ENCODE measurements around the gene TRPM3.

The TRPM3 gene

DNA sequence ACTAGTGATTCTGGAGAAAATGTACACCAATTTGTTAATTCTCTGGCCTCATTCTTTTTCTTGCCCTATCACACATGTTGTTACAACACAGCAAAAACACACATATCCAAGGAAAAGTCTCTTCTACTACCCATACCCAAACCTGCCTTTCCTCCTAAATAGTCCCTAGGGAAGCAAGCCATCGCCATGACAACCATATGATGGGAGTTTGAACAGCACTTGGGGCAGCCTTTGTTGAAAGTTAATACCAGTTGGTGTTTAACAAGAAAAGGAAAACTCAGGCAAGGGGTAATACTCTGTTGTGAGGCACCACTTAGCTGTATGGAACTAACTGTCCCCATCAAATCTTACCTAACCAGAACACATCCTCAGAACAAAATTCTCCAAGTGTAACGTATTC, 1.7 kb downstream of the TRPM3 start:
- Mint-ChIP-seq H3K27ac (no peak overlapping the region), H3K4me1 (no peaks in the 10 kb centered on the region), H3K4me3 (no peak overlapping the region), H3K9me3 (no peaks in the 10 kb centered on the region), H3K36me3 (no peaks in the 10 kb centered on the region)
- ATAC-seq, result no peak
- DNase-seq (ENCODE audit: low spot score in 2 of 2), result no peak

DNA sequence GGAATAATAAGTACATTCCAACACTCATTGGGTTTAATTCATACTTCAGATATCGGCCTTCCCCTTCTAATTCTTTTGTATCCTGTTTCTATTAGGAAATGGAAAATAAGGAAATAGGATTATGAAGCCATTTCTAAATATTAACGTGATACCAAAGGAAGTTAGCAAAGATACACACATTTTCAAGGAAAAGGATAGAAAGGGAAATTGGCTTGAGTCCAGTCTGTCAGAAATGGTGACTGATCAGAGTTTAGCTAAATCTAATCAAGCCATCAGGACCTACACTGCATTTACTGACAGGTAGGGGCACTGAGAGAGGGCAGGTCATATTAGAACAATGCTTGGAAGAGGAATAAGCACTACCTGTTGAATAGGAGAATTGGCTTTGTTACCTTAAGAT, 3.1 kb downstream of the TRPM3 start:
- Mint-ChIP-seq H3K4me1 (no peaks in the 10 kb centered on the region), H3K4me3 (no peak overlapping the region), H3K36me3 (no peaks in the 10 kb centered on the region), H3K27ac (no peak overlapping the region), H3K9me3 (no peaks in the 10 kb centered on the region)
- DNase-seq (ENCODE audit: low spot score in 2 of 2) (no peak), ATAC-seq (no peak)

DNA sequence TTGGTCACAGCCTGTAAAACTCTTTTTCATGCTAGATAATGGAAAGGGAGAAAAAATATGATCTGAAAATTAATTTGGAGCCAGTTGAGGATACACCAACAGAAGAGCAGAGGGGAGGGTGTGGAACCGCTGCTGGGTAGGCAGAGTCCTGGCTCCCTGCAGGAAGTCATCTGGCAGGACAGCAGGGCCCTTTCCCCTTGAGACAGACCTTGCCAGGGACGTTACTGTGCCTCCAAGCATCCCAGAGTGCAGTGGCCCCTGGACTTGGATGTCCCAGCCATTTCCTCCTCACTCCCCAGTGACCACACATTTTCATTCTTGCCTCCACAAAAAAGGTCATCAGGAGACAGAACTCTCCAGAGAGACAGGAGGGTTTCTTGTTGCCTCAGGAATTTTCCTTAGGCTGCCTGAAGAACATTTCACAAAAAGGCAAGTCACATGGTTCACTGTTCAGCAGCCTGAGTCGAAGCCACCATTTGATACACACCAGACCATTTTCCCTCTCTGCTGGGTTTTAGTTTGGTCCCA, 5.9 kb downstream of the TRPM3 start:
- ATAC-seq (no peak), DNase-seq (ENCODE audit: low spot score in 2 of 2) (no peak)
- no peak overlapping the region for H3K4me3 Mint-ChIP-seq
- no peaks in the 10 kb centered on the region for H3K9me3 Mint-ChIP-seq
- no peak overlapping the region for H3K27ac Mint-ChIP-seq
- no peaks in the 10 kb centered on the region for H3K36me3 Mint-ChIP-seq
- H3K4me1 Mint-ChIP-seq, result no peaks in the 10 kb centered on the region

DNA sequence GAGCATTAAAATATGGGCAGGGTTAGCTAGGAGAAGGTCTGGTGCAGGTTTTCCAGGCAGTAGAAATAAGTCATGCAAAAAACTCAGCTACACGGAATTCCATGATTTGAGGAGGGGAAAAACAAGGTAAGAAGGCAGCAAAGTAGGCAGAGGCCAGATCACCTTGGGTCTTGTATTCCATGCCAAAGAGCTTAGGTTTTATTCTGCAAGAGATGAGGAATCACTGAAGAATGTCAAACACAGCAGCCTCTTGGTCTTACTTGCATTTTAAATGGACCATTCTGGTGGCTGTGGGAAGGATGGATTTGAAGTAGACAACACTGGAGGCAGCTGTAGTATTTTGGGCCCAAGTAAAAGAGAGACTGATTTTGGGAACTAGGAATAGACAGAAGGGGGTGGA, 8.6 kb downstream of the TRPM3 start:
- no peaks in the 10 kb centered on the region for H3K9me3 Mint-ChIP-seq

DNA sequence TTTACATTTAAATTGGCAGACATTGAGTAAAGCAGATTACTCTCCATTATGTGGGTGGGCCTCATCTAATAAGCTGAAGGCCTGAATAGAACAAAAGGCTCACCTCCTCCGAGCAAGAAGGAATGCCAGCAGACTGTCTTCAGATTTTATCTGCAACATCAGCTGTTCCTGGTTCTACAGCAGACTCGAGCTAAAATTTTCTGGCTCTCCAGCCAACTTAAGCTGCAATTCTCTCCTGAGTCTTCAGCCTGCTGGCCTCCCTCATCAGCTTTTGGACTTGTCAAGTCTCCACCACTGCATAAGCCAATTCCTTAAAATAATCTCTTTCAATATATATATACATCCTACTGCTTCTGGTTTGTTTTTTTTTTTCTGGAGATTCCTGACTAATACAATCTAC, 12.5 kb downstream of the TRPM3 start:
- no peaks in the 10 kb centered on the region for H3K4me1 Mint-ChIP-seq
- DNase-seq (ENCODE audit: low spot score in 2 of 2) (no peak), ATAC-seq (no peak)
- no peaks in the 10 kb centered on the region for H3K36me3 Mint-ChIP-seq
- H3K4me3 Mint-ChIP-seq, result no peak overlapping the region
- H3K9me3 Mint-ChIP-seq, result peaks cover 2% of the 10 kb centered on the region
- H3K27ac Mint-ChIP-seq, result no peak overlapping the region

More for the DNA sequence above, 8.6 kb downstream of the TRPM3 start:
- Mint-ChIP-seq H3K36me3 (no peaks in the 10 kb centered on the region), H3K4me3 (no peak overlapping the region), H3K4me1 (no peaks in the 10 kb centered on the region), H3K27ac (no peak overlapping the region)
- no peak for ATAC-seq
- no peak for DNase-seq (ENCODE audit: low spot score in 2 of 2)

DNA sequence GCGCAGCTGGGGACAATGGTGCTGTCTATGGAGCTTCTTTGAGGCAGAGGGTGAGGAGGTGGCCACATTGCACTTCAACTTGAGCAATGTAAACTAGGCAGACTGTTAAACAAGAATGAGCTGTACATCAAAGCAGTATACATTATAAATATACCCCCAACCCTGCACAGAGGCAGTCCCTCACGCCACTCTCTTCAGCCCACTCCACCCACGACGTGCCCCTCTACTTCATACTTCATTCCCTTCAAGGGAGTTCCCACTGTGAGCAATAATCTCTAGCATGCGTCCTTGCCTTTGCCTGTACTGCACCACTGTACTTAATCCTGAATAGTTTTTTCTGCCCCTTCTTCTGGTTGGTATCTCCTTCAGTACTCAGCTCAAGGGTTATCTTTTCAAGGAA, 14.4 kb downstream of the TRPM3 start:
- no peak overlapping the region for H3K4me3 Mint-ChIP-seq
- H3K36me3 Mint-ChIP-seq, result no peaks in the 10 kb centered on the region
- H3K9me3 Mint-ChIP-seq, result peaks cover 2% of the 10 kb centered on the region
- ATAC-seq (no peak), DNase-seq (ENCODE audit: low spot score in 2 of 2) (no peak)
- no peak overlapping the region for H3K27ac Mint-ChIP-seq
- H3K4me1 Mint-ChIP-seq, result no peaks in the 10 kb centered on the region

DNA sequence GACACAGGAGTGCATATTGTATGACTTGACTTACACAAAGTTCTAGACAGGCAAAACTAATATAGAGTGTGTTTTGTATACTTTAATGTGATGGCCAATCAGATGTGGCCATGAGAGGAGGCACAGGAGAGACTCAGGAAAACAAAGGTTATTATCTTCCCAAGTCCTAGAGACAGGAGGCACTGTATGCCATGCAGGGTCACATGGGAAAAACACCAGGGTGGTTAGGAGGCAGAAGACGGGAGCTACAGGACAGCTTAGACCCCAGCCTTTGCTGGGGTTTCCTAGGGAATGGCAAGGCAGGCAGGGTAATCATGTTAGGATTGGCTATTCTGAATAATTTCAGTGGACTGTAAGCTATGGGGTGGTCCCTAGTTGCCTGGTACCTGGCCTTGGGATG, 16.2 kb downstream of the TRPM3 start:
- Mint-ChIP-seq H3K4me3 (no peak overlapping the region), H3K27ac (no peak overlapping the region), H3K9me3 (peaks cover 2% of the 10 kb centered on the region), H3K36me3 (no peaks in the 10 kb centered on the region), H3K4me1 (no peaks in the 10 kb centered on the region)
- ATAC-seq (no peak), DNase-seq (ENCODE audit: low spot score in 2 of 2) (no peak)

DNA sequence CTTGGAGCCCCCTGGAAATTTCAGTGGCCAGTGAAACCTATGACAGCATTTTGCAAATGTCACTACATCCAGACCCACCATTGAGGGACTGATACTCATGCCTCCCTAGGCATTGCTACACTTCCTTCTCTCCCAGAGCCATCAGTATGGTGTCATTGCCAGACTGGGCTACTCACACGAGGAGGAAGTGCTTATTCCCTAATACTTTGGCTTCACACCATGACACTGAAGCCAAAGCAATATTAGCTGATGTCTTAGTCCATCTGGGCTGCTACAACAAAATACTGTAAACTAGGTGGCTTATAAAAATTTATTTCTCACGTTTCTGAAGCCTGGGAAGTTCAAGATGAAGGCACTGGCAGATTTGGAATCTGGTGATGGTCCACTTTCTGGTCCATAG, 22.6 kb downstream of the TRPM3 start:
- no peak overlapping the region for H3K27ac Mint-ChIP-seq
- no peak for ATAC-seq
- DNase-seq (ENCODE audit: low spot score in 2 of 2), result no peak
- H3K4me1 Mint-ChIP-seq, result no peaks in the 10 kb centered on the region
- no peaks in the 10 kb centered on the region for H3K9me3 Mint-ChIP-seq
- H3K4me3 Mint-ChIP-seq, result no peak overlapping the region
- H3K36me3 Mint-ChIP-seq, result no peaks in the 10 kb centered on the region

DNA sequence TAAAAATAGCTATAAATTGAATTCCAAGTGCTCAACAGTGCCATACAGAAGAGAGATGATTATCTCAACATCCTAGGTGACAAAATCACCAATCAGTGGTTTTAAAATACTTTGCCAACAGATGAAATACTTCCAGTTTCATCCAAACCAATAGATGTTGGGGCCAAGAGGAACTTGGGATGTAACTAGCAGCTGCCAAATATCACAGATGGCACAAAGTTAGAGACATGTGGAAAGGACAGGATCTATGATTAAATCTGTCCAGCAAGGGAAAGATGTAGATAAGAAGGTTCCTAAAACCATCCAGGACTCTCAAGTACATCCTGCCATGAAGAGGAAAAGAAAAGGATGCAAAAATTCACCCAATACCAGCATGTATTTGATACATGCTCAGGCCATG, 23.8 kb downstream of the TRPM3 start:
- ATAC-seq (no peak), DNase-seq (ENCODE audit: low spot score in 2 of 2) (no peak)
- H3K4me3 Mint-ChIP-seq, result no peak overlapping the region
- no peaks in the 10 kb centered on the region for H3K9me3 Mint-ChIP-seq
- no peaks in the 10 kb centered on the region for H3K4me1 Mint-ChIP-seq
- no peaks in the 10 kb centered on the region for H3K36me3 Mint-ChIP-seq
- H3K27ac Mint-ChIP-seq, result no peak overlapping the region

DNA sequence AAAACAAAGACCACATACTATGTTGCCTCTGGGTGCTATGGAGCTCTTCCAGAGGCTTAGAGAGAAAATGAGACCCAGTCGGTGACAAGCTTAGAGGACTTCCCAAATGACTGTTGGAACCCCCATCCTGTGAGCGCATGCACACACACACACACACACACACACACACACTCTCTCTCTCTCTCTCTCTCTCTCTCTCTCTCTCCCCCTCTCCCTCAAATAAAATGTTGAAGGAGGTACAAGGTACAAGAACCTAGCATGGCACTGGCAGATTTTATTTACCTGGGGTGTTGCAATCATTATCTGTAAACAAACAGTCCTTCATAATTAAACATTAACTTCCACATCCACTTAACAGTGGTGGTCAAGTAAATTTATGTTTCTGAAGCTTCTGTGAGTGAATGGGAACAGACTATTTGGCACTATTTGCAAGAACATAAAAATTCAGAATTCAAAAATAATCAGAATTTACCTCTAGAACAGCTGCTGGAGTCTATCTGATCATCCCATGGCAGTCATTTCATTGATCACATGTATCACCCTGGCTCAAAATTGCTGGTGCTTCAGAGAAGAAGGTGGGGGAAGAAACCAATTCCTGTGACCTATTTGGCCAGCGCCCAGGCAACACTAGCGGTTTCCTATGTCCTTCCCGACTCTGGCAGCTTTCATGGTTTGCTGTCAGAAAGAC, 24.9 kb downstream of the TRPM3 start:
- DNase-seq (ENCODE audit: low spot score in 2 of 2) (no peak), ATAC-seq (no peak)
- Mint-ChIP-seq H3K36me3 (no peaks in the 10 kb centered on the region), H3K4me1 (no peaks in the 10 kb centered on the region), H3K9me3 (no peaks in the 10 kb centered on the region), H3K4me3 (no peak overlapping the region), H3K27ac (no peak overlapping the region)

DNA sequence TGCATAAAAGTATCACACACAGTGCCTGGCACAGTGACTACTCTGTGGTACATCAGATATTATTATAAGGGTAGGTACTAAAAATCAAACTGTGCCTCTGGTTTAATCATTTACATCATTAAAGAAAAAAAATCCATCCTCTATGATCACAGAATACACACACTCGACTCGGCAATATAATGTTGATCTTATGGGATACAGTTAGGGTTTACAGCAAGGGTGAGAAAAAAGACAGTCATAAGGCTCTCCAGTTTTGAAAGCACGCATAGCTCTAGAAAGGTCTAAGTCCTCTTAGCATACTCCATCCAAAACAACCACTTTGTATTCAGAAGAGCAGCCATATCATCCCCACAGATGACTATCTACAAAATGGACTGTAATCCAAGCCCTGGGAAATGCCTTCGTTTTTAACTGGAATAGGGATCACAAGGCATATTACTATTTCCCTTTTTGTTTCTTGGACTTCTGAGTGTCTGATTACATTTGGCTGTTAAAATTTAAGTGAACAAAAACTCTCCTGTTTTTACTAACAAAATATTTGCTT, 26.6 kb downstream of the TRPM3 start:
- H3K27ac Mint-ChIP-seq, result no peak overlapping the region
- no peak overlapping the region for H3K4me3 Mint-ChIP-seq
- no peaks in the 10 kb centered on the region for H3K36me3 Mint-ChIP-seq
- H3K4me1 Mint-ChIP-seq, result no peaks in the 10 kb centered on the region
- ATAC-seq, result no peak
- no peak for DNase-seq (ENCODE audit: low spot score in 2 of 2)
- H3K9me3 Mint-ChIP-seq, result no peaks in the 10 kb centered on the region

DNA sequence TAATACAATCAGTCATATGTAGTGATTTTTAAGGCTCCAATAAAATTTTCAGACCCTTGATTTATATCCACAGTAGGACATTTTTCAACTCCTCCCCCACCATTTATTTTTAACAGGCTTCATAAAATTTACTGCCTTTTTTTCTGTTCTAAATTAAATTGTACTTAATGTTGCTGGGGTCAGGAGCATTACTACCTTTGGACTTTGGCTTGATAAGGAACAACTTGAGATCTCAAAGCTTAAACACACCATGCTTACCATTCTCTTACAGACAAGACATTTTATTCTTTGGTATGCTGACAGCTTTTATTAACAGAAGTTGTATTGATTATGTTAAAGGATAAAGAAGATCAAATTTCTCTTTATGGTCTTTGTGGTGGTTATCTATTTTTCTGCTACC, 30.5 kb downstream of the TRPM3 start:
- H3K36me3 Mint-ChIP-seq, result no peaks in the 10 kb centered on the region
- H3K9me3 Mint-ChIP-seq, result peaks cover 4% of the 10 kb centered on the region
- H3K4me1 Mint-ChIP-seq, result no peaks in the 10 kb centered on the region

DNA sequence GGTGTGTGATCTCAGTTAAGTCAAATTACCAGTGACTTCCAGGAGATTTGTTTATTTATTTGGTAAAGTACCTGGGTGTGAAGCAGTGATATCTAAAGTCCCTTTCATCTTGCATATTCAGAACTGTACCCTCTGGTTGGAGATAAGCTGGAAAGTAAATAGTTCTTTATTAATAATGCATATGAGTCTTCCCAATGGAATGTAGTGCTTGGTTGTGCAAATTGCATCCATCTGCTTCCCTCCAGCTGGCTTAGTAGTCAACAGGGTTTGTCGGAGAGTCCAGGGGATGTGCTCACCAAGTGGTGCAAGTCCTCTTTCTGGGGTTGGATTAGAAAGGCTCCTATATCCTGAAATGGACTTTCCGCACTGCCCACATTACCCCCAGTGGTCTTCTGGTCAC, 42.0 kb downstream of the TRPM3 start:
- H3K27ac Mint-ChIP-seq, result no peak overlapping the region
- no peak overlapping the region for H3K4me3 Mint-ChIP-seq
- H3K36me3 Mint-ChIP-seq, result no peaks in the 10 kb centered on the region
- H3K4me1 Mint-ChIP-seq, result no peaks in the 10 kb centered on the region
- peaks cover 8% of the 10 kb centered on the region for H3K9me3 Mint-ChIP-seq
- no peak for DNase-seq (ENCODE audit: low spot score in 2 of 2)
- ATAC-seq, result no peak

More for the DNA sequence above, 30.5 kb downstream of the TRPM3 start:
- Mint-ChIP-seq H3K27ac (no peak overlapping the region), H3K4me3 (no peak overlapping the region)
- ATAC-seq, result no peak
- no peak for DNase-seq (ENCODE audit: low spot score in 2 of 2)

DNA sequence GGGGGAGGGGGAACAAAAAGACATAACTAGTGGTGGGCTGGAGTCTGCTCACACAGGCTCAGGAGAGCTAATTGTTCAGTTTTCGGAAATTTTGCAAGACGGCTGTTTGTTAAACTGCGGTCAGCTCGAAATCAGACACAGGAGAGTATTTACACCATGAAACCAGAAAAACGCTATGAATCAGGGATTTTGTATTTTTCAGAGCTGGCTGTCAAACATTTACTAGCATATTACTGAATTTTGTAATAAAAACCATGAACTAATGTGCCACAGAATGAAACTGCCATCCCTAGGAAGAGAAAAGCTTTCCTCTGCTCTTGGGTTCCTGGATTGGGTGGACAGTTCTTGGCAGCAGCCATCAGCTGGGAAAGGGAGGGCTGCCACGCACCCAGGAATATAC, 45.3 kb downstream of the TRPM3 start:
- Mint-ChIP-seq H3K27ac (no peak overlapping the region), H3K4me3 (no peak overlapping the region), H3K4me1 (no peaks in the 10 kb centered on the region), H3K9me3 (peaks cover 8% of the 10 kb centered on the region), H3K36me3 (no peaks in the 10 kb centered on the region)
- no peak for DNase-seq (ENCODE audit: low spot score in 2 of 2)
- ATAC-seq, result no peak

DNA sequence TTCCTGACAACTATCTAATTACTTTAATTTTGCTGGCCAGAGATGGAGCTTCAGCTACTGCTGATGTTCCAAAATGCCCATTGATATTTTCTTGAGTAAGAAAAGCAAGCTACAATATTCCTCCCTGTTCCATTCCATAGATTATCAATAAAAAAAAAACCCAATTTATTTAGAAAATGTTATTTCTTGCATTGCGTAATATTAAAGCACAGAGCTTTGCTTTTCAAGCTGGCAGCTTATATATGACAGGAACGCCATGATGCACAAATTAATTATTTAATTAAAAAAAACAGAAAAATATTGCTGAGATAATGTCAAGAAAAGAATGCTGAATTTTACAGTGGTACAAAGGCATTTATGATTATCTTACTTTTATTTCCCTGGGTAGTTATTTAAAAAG, 47.9 kb downstream of the TRPM3 start:
- no peak overlapping the region for H3K4me3 Mint-ChIP-seq

DNA sequence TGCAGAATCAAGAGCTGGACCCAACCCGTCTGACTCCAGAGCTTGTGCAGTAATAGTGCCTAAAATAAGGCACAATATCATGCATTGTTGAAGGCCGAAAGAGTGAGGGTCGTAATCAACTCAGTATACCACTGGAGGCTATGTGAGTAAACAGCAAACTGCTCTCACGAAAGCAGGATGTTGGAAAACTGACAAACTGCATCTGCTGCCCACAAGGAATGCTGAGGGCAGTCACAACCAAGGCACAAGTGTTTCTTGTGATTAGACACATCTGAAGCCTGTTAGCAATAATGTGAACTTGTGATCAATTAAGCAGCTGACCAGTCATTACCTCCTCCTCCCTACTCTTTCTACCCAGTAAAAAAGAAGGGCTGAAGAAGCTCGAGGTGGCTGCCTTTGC, 48.8 kb downstream of the TRPM3 start:
- Mint-ChIP-seq H3K9me3 (peaks cover 8% of the 10 kb centered on the region), H3K4me3 (no peak overlapping the region), H3K27ac (no peak overlapping the region), H3K36me3 (no peaks in the 10 kb centered on the region), H3K4me1 (no peaks in the 10 kb centered on the region)
- ATAC-seq, result no peak
- DNase-seq (ENCODE audit: low spot score in 2 of 2), result no peak

More for the DNA sequence above, 47.9 kb downstream of the TRPM3 start:
- no peak overlapping the region for H3K27ac Mint-ChIP-seq
- DNase-seq (ENCODE audit: low spot score in 2 of 2) (no peak), ATAC-seq (no peak)
- H3K4me1 Mint-ChIP-seq, result no peaks in the 10 kb centered on the region
- no peaks in the 10 kb centered on the region for H3K36me3 Mint-ChIP-seq
- peaks cover 8% of the 10 kb centered on the region for H3K9me3 Mint-ChIP-seq
